Neutrophil (primary cell): ENCODE data around the gene PSAPL1.

Experiments used
- H3K27ac ChIP-seq: fragments of 200-600 bp; sonication (generic); 2 replicates; pipeline ENCODE4 v1.5.1; 2016; ENCODE audit warnings: mild to moderate bottlenecking, moderate library complexity
- H3K27me3 ChIP-seq: fragments of 200-600 bp; sonication (generic); 2 replicates; pipeline ENCODE4 v1.6.0; 2016; ENCODE audit warnings: mild to moderate bottlenecking
- H3K36me3 ChIP-seq: fragments of 200-600 bp; sonication (generic); 2 replicates; pipeline ENCODE4 v1.5.1; 2017
- H3K4me1 ChIP-seq, 2 experiments: fragments of 200-600 bp in 1 of 2; sonication (generic) in 1 of 2; 1 replicate in 1 of 2; 2 replicates in 1 of 2; pipeline versions ENCODE4 v1.5.1 to v1.6.1; 2013 to 2016; ENCODE audit warnings: low read depth in 1 of 2, low read length in 1 of 2, mild to moderate bottlenecking in 1 of 2, moderate library complexity in 1 of 2; ENCODE audit not compliant: control insufficient read depth in 1 of 2, insufficient read depth in 1 of 2
- H3K4me3 ChIP-seq, 2 experiments: fragments of 200-600 bp in 1 of 2; sonication (generic) in 1 of 2; 1 replicate in 1 of 2; 2 replicates in 1 of 2; pipeline ENCODE4 v1.5.1; 2013 to 2016; ENCODE audit warnings: low read depth in 1 of 2, low read length in 1 of 2, mild to moderate bottlenecking in 1 of 2, moderate library complexity in 1 of 2
- H3K9me3 ChIP-seq: fragments of 200-600 bp; sonication (generic); 2 replicates; pipeline ENCODE4 v1.5.1; 2016
- CTCF ChIP-seq: fragments of 200-600 bp; sonication (generic); IDR thresholded peaks from 2 replicates; pipeline ENCODE4 v1.5.1; 2016; ENCODE audit warnings: antibody characterized with exemption

PSAPL1 gene

GRCh38 chr4:7466215-7466614 is 31.5 kb upstream of the PSAPL1 start:
- no peak for TF ChIP-seq CTCF
- no peak overlapping the region for H3K4me3 ChIP-seq
- H3K27me3 ChIP-seq = peaks cover 1% of the 10 kb centered on the region
- H3K4me1 ChIP-seq = no peaks in the 10 kb centered on the region
- H3K27ac ChIP-seq = no peak overlapping the region
- H3K36me3 ChIP-seq = no peaks in the 10 kb centered on the region
- H3K9me3 ChIP-seq = no peaks in the 10 kb centered on the region

DNA sequence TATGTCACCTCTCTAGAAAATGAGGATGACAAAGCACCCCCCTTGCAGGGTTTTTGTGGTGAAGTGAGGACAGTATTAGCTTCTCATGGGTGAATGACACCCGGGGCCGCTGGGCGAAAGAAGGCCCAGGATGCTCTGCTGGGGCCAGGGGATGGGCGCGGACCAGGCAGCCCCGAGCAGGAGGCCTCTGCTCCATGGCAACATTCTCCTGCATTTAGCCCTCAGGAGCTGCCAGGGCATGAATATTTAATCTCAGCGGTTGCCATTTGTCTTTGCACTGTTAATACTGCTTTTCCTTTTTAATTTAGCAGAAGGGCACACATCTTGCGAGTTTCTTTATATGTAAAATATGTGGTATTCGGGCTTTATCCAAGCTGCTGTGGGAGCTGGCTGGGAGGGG is 30.3 kb upstream of the PSAPL1 start:
- Histone ChIP-seq H3K9me3 (no peaks in the 10 kb centered on the region), H3K27ac (no peak overlapping the region), H3K36me3 (no peaks in the 10 kb centered on the region), H3K4me1 (no peaks in the 10 kb centered on the region), H3K27me3 (no peaks in the 10 kb centered on the region), H3K4me3 (no peak overlapping the region)
- TF ChIP-seq CTCF = no peak

DNA sequence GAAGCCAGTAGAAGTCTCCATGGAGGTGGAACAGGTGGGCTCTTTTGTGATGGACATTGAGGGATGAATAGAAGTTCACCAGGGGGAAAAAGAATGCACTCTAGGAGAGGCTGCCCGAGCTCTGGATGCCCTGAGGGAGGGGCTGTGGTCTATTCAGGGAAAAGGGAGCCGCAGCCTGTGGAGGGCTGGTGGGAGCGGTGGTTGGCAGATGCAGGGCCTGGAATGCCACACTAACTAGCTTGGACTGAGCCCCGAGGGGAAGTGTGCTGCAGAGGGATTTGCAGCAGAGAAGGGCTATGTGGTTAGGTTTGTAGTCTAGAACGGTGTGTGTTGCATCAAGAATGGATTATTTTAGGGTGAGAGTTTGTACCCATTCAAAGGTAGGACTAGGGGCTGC is 29.5 kb upstream of the PSAPL1 start:
- H3K4me1 ChIP-seq = no peaks in the 10 kb centered on the region
- no peak overlapping the region for H3K27ac ChIP-seq
- H3K36me3 ChIP-seq = no peaks in the 10 kb centered on the region
- no peak for TF ChIP-seq CTCF
- H3K9me3 ChIP-seq = no peaks in the 10 kb centered on the region
- H3K4me3 ChIP-seq = no peak overlapping the region
- H3K27me3 ChIP-seq = no peaks in the 10 kb centered on the region

DNA sequence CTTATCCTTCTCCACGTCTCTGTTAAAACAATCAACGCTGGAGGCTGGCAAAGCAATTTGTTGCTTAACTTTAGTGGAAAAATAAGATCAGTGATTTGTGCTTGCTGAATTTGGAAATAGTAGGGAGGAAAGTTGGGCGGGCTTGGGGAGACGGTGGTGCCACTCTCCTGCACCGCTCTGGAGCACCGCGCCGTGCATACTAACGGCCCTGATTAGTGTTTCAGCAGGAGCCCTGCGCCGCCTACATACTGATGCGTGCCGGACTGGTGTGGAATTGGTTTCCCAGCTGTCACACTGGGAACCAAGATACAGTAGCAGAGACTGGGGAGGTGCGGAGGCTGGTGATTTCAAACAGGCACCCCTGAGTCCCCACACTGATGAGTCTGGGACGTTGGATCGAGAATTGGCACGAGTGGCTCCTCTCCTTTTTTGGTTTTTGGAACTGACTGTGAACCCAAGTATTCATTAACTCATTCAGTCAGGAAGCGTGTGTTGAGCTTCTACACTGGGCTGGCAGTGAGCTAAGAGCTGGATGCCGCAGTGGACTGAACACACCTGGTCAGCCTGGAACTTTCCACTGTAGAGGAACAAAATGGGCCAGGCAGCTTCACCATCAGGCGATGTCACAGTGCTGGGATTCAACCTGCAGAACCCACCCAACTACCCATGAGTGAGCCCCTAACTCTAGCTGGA is 29.0 kb upstream of the PSAPL1 start:
- TF ChIP-seq CTCF = no peak
- H3K27me3 ChIP-seq = no peaks in the 10 kb centered on the region

DNA sequence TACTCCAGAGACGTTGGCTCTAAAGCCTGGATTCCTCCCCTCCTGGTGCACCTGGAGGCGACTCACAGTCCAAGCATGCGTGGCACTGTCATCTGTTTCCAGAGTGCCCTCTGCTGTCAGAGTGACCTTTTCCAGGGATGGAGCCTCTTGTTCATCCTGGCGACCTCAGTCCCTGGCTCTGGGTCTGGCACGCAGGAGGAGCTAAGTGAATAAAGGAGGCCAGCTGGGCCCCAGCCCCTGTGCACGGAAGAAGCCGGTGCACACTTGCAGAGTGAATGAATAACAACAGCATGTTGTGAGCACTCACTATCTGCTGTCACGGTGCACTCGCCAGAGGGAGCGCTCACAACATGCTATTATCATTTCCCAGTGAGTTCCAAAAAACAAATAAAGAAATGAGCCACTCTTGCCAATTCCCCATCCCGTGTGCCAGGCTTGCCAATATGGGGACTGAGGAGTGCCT is 27.8 kb upstream of the PSAPL1 start:
- Histone ChIP-seq H3K27ac (no peak overlapping the region), H3K4me1 (no peaks in the 10 kb centered on the region), H3K27me3 (no peaks in the 10 kb centered on the region), H3K36me3 (no peaks in the 10 kb centered on the region), H3K4me3 (no peak overlapping the region), H3K9me3 (no peaks in the 10 kb centered on the region)
- no peak for TF ChIP-seq CTCF

More for the DNA sequence above, 29.0 kb upstream of the PSAPL1 start:
- no peak overlapping the region for H3K27ac ChIP-seq
- no peaks in the 10 kb centered on the region for H3K9me3 ChIP-seq
- no peaks in the 10 kb centered on the region for H3K36me3 ChIP-seq
- H3K4me1 ChIP-seq = no peaks in the 10 kb centered on the region
- no peak overlapping the region for H3K4me3 ChIP-seq
